Epidermal melanocyte (primary cell): ENCODE results near the gene CAMKK2.
"Not testable (repeated sequence)": the region's sequence is repeated elsewhere in the genome, so short reads cannot be mapped to it uniquely, and the experiment has no call there.

ENCODE experiments used
- DNase-seq: peaks from one replicate; pipeline ENCODE4 v3.0.0; 2011; ENCODE audit warnings: low spot score; ENCODE audit not compliant: insufficient read length

CAMKK2 gene

DNA sequence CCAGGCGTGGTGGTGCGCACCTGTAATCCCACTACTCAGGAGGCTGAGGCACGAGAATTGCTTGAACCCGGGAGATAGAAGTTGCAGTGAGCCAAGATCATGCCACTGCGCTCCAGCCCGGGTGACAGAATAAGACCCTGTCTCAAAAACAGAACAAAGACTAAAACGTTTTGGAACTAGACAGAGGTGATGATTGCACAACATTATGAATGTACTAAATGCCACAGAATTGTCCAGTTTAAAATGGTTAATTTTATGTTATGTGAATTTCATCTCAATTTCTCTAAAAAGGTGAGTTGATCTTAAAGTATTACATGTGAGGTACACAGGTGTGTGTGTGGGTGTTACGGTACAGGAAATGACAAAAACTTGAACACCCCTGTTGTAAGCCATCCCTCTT lies 70.1 kb downstream of the CAMKK2 start:
- DNase-seq: no peak

DNA sequence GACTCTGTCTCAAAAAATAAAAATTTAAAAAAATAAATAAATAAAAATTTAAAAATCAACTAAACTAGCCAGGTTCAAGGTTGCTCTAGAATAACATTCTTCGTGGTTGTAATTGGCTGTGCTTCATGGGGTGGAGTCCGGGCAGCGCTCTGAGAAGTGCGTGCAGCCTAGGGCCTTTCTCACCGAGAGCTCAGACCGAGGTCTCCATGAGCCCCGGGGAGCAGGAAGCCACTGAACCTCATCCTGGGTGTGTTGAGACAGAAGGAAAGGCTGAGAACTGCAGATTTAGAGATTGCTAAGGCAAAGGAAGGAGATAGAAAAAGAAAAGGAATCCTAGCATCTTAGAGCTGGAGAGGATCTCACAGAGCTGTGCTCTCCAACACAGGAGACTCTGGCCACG lies 71.9 kb downstream of the CAMKK2 start:
- no peak for DNase-seq

DNA sequence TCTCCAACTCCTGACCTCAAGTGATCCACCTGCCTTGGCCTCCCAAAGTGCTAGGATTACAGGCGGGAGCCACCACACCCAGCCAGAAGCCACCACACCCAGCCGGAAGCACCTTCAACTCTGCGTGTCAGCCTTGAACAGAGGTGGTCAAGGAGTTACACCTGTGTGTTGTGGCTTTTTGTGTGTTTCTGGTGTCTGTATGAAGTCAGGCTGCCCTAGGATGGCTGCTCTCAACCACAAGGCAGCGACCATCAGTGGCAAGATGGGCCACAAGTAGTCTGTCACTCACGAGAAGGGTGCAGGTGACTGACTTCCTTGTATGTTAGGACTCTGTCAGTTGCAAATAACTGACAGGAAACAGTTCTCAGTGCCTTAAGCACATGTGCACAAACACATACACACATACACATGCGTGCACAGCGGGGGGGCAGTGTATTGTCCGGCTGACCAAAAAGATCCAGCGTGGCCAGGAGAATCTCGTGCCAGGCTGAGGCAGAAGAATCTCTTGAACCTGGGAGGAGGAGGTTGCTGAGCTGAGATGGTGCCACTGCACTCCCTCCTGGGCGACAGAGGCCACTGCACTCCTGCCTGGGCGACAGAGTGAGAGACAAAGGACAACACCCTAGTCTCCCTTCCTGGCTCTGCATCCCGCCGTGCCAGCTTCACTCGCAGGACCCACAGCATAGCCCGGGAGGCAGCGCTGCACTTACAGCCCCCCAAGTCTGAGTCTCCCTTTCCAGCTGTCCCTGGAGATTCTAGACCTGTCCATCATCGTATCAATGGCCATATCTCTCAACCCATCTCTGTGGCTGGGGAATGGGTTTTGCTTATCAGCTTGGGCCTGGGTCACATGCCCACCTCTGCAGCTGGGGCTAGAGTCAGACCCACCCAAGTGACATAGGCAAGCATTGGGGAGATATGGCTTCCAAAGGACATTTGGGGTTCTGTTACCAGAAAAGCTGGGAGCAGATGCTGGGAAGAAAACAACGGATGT lies 72.9 kb downstream of the CAMKK2 start:
- DNase-seq: no peak

DNA sequence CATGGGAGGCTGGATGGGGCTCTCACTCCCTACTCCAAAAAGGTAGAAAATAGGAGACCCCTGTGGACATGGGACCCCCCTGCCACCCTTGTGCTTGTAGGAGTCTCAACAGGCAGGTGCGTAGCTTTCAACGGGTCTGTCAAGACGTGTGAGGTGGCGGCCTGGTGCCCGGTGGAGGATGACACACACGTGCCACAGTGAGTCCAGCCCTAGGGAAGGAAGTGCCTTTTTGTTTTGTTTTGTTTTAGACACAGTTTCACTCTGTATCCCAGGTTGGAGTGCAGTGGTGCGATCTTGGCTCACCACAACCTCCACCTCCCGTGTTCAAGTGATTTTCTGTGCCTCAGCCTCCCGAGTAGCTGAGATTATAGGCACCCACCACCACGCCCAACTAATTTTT lies 73.7 kb downstream of the CAMKK2 start:
- no peak for DNase-seq

DNA sequence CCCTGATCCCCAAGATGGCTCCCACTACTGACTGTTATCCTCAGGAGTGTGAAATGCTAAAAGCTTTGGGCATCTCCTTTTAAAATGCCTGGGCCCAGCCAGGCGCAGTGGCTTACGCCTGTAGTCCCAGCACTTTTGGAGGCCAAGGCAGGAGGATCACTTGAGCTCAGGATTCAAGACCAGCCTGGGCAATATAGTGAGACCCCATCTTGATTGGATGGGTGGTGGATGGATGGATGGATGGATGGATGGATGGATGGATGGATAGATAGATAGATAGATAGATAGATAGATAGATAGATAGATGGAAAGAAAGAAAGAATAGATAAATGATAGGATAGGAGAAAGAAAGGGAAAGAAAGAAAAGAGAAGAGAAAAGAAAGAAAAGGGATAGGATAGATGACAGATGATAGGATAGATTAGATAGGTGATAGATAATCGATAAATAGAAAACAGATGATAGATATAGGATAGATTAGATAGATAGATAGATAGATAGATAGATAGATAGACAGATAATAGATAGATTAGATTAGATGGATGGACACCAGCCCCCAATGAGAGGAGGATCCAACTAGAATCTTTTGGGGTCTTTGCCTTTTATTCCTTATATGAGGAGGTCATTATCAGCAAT lies 77.0 kb downstream of the CAMKK2 start:
- DNase-seq: no peak

DNA sequence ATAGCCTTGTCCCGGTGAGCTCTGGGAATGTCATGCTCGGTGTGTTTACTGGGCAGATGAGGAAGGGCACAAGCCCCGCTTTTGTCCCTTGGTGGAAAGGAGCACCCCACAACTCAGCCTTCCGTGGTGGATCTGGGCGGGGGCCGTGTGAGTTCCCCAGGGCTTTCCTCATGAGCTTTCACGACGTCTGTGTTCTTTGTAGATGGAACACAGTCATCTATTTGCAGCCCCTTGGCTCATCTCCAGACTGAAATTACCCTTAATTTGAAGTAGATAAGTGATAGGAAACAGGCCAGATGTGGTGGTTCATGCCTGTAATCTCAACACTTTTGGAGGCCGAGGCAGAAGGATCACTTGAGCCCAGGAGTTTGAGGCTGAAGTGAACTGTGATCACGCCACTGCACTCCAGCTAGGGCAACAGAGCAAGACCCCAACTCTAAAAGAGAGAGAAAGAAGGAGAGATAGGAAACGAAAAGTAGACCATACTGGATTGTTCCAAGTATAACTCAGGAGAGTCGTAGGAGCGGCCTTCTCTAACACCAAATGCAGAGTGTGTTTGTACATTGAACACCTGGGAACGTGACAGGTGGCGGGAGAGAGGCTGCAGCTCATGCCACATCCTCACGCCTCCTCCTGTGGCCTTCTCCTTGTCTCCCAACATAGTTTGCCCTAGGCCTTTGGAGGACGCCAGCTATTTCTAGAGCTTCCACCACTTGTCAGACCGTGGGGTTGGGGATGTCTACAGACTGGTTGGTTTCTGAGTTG lies 77.7 kb downstream of the CAMKK2 start:
- DNase-seq: no peak

DNA sequence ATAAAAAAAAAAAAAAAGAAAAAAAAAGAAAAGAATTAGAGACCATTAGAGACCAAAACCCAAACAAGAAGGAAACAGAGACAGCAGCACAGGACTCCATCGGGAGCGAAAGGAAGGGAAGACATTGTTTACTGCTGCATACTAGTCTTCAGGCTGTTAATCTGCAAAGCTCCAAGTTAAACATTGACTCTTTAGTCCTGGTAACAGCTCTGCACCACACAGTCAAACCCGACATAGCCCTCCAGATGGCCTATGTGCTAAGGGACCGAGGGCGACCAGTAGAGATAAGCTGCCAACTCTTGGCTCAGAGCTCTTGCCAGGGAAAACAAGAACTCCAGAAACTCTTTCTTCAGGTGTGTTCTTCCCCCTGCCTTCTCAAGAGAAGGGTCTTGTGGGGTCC lies 78.7 kb downstream of the CAMKK2 start:
- DNase-seq: no peak

DNA sequence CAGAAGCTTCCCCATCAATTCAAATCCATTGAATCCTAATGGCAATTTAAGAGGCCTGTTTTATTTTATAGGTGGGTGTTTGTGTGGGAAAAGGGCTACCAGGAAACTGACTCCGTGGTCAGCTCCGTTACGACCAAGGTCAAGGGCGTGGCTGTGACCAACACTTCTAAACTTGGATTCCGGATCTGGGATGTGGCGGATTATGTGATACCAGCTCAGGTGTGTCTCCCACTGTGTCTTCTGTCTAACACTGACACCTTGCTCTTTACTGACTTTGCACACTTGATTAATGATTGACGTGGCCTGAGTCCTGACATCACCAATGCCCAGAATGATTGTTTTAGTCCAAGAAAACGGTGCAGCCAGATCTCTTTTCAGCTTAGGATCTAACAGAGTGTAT lies 79.4 kb downstream of the CAMKK2 start:
- DNase-seq: no peak

DNA sequence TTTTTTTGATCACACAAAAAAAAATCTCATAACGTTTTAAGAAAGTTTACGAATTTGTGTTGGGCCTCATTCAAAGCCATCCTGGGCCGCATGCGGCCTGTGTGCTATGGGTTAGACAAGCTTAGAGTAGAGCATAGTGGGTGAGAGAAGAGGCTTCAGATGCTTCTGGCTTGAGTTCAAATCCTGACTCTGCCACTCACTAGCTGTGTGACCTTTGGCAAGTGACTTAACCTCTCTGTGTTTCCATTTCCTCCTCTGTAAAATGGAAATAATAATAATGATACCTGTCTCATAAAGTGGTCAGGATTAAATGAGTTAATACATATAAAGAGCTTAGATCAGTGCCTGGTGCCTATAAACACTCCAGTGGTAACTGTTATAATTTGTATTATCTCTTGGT lies 80.4 kb downstream of the CAMKK2 start:
- no peak for DNase-seq

DNA sequence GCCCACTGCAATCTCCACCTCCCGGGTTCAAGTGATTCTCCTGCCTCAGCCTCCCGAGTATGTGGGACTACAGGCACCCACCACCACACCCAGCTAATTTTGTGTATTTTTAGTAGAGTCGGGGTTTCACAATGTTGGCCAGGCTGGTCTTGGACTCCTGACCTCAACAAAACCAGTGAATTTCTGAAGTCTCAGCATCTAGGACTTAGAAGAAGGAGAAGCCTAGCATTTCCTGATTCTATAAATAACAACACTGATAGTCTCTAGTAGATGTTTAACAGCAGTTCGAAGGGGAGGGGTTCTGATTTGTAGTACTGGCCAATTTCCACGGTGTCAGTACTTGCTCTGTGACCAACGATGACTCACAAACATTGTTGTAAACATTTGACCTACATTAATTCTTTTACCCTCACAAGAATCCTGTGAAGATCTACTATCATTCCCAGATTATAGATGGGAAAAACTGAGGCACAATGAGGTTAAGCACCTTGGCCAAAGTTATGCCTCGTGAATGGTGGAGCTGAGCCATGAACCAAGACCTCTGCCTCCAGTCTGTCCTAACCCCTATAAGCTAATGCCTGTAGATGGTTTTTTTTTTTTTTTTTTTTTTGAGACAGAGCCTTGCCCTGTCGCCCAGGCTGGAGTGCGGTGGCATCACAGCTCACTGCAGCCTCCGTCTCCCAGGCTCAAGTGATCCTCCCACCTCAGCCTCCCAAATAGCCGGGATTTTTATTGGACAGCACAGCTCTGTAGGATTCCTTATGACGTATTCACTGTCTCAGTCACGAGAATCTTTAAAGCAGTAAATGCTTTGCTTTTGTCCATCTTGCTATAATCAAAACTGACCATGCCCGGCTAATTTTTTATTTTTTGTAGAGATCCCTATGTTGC lies 81.4 kb downstream of the CAMKK2 start:
- no peak for DNase-seq

DNA sequence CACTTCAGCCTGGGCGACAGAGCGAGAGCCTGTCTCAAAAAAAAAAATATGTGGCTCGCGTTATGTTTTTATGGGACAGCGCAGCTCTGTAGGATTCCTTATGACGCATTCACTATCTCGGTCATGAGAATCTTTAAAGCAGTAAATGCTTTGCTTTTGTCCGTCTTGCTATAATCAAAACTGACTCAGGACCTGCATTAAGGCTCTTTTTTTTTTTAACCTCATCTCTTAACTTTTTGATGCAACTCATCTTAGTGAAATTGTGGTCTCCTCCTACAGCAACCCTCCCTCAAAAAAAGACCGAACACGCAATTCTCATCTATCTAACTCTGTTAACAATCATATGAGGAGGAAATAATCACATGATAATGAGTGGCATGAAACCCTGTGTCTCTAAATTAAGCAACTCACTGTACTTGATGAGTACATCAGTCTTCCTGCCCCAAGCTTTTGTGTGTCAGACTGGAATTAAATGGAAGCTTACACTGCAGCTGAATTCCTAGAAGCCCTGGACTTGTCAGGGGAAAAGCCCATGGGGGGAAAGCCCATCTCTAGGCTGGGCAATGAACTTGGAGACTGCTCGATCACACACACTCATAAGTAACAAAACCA lies 82.2 kb downstream of the CAMKK2 start:
- DNase-seq: no peak

DNA sequence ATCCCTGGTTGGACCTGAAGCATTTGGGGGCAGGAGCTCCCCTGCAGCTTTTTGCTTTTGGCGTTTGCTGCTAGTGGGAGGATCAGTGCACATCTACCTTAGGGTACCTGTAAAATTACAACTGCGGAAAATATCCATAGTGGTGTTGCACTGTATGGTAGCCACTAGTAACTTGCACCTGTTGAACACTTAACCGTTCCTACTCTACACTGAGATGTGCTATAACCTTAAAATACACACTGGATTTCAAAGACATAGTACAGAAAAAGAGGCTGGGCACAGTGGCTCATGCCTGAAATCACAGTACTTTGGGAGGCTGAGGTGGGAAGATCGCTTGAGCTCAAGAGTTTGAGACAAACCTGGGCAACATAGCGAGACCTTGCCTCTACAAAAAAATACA lies 83.6 kb downstream of the CAMKK2 start:
- no peak for DNase-seq

DNA sequence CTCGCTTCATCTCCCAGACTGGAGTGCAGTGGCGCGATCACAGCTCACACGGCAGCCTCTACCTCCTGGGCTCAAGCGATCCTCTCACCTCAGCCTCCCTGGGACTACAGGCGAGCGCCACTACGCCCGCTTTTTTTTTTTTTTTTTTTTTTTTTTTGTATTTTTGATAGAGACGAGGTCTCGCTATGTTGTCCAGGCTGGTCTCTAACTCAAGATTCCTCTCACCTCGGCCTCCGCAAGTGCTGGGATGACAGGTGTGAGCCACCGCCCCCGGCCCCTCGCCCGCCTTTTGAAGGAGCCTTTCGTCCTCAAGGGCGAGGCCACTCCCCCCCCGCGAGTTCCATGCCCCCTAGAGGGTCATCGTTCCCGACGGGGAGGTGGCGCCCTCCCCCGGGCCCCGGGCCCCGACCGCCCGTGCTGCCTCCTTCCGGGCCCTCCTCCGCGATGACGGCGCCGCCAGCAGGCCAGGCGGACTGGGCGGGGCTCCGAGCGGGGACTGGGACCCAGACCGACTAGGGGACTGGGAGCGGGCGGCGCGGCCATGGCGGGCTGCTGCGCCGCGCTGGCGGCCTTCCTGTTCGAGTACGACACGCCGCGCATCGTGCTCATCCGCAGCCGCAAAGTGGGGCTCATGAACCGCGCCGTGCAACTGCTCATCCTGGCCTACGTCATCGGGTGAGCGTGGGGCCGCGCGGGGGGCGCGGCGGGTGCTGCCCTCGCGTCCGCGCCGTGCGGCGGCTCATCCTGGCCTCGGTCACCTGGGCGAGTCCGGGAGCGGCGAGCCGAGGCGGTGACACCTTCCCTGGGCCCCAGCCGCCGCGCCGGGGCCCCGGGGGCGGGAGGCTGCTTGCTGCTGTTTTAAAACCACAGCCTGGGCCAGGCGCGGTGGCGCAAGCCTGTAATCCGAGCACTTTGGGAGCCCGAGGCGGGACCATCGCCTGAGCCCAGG lies 86.6 kb downstream of the CAMKK2 start, which contains the start of gene P2RX4:
P2RX4 (plus strand) TSS at position 506 of the 949 bp plus-strand sequence; CDS start at position 542, 36 bp downstream.
- DNase-seq: peak; percentile 49

DNA sequence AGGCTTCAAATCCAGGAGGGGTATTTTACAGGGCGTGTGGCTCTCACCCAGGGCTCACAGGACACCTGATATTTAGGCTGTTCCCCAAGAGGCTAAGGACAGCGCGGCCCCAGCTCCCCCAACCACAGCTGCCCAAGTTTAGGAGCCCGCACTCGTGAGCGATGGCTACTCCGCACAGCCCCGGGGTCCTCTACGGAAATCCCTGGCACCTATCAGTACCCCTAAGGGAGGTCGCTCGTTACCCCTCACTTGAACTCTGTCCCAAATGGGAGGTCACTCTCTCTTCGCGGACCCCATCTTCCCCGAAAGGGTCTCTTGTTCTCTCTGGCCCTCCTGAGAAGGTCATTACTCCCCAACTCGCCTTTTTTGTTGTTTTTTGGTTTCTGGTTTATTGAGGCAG lies 87.3 kb downstream of the CAMKK2 start:
- DNase-seq: no peak

DNA sequence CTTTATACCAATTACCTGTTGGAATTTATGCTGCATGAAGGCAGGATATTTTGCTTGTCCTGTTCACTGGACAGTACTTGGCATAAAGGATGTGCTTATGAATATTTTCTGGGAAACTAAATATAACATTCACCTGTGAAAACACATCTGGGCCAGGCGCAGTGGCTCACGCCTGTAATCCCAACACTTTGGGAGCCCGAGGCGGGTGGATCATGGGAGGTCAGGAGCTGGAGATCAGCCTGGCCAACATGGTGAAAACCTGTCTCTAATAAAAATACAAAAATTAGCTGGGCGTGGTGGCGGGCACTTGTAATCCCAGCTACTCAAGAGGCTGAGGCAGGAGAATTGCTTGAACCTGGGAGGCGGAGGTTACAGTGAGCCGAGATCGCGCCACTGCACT lies 87.9 kb downstream of the CAMKK2 start:
- DNase-seq: not testable (repeated sequence)

DNA sequence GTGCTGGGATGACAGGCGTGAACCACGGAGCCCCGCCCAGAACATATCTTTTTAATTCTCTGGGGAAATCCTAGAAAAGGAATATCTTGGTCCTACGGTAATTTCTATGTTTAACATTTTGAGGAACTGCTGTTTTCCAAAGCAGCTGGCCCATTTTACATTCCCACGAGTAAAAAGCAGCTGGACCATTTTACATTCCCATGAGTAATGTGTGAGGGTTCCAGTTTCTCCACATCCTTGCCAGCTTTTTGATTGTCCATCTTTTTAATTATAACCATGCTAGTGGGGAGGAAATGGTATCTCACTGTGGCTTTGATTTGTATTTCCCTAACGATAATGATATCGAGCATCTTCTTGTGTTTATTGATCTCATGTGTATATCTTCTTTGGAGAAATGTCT lies 91.0 kb downstream of the CAMKK2 start:
- no peak for DNase-seq

DNA sequence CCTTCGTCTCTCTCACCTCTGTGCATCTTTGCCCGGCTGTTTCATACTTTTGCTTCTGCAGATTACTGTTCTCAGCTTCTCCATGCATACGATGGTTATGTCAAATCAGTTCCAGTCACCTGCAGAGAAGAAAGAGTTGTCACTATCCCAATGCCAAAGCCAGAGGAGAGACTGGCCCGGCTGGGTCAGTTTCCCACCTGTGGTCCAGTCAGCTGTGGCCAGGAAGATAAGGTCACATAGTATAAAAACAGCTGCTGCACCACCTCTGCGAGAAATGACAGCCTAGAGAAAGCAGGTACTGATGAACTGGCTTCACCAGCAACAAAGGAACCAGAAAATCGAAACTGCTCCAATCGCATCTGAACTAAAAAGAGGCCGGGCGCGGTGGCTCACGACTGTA lies 93.0 kb downstream of the CAMKK2 start:
- DNase-seq: no peak

DNA sequence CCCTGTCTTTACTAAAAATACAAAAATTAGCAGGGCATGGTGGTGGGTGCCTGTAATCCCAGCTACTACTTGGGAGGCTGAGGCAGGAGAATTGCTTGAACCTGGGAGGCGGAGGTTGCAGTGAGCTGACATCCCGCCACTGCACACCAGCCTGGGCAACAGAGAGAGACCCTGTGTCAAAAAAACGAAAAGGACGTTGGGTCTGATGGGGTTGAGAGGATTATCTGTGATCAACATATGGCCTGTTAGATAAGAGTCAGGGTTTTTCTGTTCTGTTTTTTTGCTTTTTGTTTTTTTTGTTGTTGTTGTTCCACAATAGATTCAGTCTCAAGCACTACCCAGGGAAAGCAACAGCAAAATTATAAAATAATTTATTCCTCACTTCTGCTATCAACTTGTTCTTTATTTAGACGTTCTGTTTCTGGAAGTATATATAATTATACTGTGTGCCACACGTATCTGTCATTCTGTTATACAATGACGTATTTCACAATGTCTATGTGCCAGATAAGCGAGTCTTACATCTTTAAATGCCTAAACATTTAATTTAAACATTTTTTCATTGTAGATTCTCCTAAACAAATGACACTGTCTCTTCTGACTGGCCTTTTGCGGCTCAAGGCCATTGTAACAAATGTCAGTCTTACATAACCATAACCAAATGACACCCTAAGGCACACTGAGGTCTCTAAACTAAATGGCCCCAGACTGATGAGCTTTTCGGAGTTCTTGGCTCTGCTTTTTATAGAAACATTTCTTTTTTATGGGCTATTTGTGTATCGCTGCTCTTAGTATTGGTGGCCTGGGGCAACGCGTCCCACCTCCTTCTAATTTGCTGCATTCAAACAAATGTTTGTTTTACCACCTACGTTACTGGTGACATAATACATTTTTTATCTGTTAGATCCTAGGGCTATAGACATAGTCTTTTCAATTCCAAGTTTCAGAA lies 93.8 kb downstream of the CAMKK2 start:
- DNase-seq: no peak
